Endodermal cell (in vitro differentiated cells): ENCODE measurements around the gene KRT14. TPM values are rescaled to one million over a fixed set of nuclear protein-coding genes. Genes with fewer than 3 reads are reported as not detected.
"Not testable (repeated sequence)": the region's sequence is repeated elsewhere in the genome, so short reads cannot be mapped to it uniquely, and the experiment has no call there.

Experiments
- DNase-seq: peaks from one replicate; pipeline ENCODE4 v3.0.0-alpha.2; 2017
- H3K27ac ChIP-seq: 2 replicates; pipeline ENCODE4 v1.5.1; 2013; ENCODE audit warnings: mild to moderate bottlenecking, low read depth, low read length, moderate library complexity
- H3K27me3 ChIP-seq: 2 replicates; pipeline ENCODE4 v1.6.1; 2013; ENCODE audit warnings: mild to moderate bottlenecking, low read length, moderate library complexity; ENCODE audit not compliant: insufficient read depth, control insufficient read depth, poor library complexity, severe bottlenecking
- H3K36me3 ChIP-seq: 2 replicates; pipeline ENCODE4 v1.7.0; 2013; ENCODE audit warnings: mild to moderate bottlenecking, low read length, moderate library complexity; ENCODE audit not compliant: control insufficient read depth, insufficient read depth
- H3K4me1 ChIP-seq: one replicate; pipeline ENCODE4 v1.7.0; 2013; ENCODE audit warnings: low read length; ENCODE audit not compliant: control insufficient read depth, insufficient read depth
- H3K4me3 ChIP-seq: 2 replicates; pipeline ENCODE4 v1.5.1; 2013; ENCODE audit warnings: mild to moderate bottlenecking, low read length, moderate library complexity
- H3K9ac ChIP-seq: 2 replicates; pipeline ENCODE4 v1.6.1; 2013; ENCODE audit warnings: mild to moderate bottlenecking, low read length, moderate library complexity; ENCODE audit not compliant: poor library complexity, severe bottlenecking; ENCODE audit errors: extremely low read depth
- H3K9me3 ChIP-seq: 2 replicates; pipeline ENCODE4 v1.6.1; 2013; ENCODE audit warnings: mild to moderate bottlenecking, low read length, moderate library complexity; ENCODE audit not compliant: control insufficient read depth
- H3K27ac Mint-ChIP-seq: 2 replicates; pipeline ENCODE4 v1.8.0; 2020; ENCODE audit warnings: mixed read lengths
- H3K27me3 Mint-ChIP-seq: 2 replicates; pipeline ENCODE4 v1.8.0; 2021; ENCODE audit warnings: mild to moderate bottlenecking, mixed read lengths; ENCODE audit not compliant: insufficient read depth
- H3K36me3 Mint-ChIP-seq: 2 replicates; pipeline ENCODE4 v1.8.0; 2020; ENCODE audit warnings: low read depth, mixed read lengths
- H3K4me1 Mint-ChIP-seq: 2 replicates; pipeline ENCODE4 v1.8.0; 2020; ENCODE audit warnings: mixed read lengths
- H3K4me3 Mint-ChIP-seq: 2 replicates; pipeline ENCODE4 v1.8.0; 2020; ENCODE audit warnings: mild to moderate bottlenecking, moderate library complexity, mixed read lengths
- H3K9me3 Mint-ChIP-seq: 2 replicates; pipeline ENCODE4 v1.8.0; 2020; ENCODE audit warnings: mild to moderate bottlenecking, mixed read lengths
- CTCF ChIP-seq: fragments of 200-600 bp; sonication (generic); conservative IDR thresholded peaks from 2 replicates; pipeline ENCODE4 v1.5.0; 2021; ENCODE audit warnings: antibody characterized with exemption, mild to moderate bottlenecking
- WGBS, 2 experiments: methylation state at CpG; one replicate each; pipeline versions ENCODE4 v1.1.5 to v1.1.7; 2013; ENCODE audit warnings: missing lambda C conversion rate in 2 of 2, mixed read lengths in 1 of 2; ENCODE audit not compliant: insufficient coverage in 1 of 2, insufficient read length in 1 of 2; 5-methylcytosine and 5-hydroxymethylcytosine counted together
- total RNA-seq, 2 donors: library from RNA; stranded (reverse); fragmentation: NEBNext Ultra II Directional in 1 of 2; extraction: Animal tissue kit (Norgen Biotek cat#: 25700) in 1 of 2; gene quantifications; 2 replicates in 1 of 2; 3 replicates in 1 of 2; pipeline ENCODE4 v1.2.1, GENCODE V29; 2021

KRT14 gene
- total RNA-seq, 2 donors from 2014 or later: not detected

GRCh38 chr17:41617136-41617535, 30.4 kb upstream of the KRT14 start:
- Histone ChIP-seq H3K4me3 (no peak overlapping the region), H3K27me3 (no peaks in the 10 kb centered on the region), H3K36me3 (no peaks in the 10 kb centered on the region), H3K9ac (no peak overlapping the region), H3K4me1 (no peaks in the 10 kb centered on the region), H3K27ac (no peak overlapping the region), H3K9me3 (no peaks in the 10 kb centered on the region)
- H3K9me3 Mint-ChIP-seq: no peaks in the 10 kb centered on the region
- H3K36me3 Mint-ChIP-seq: no peaks in the 10 kb centered on the region
- TF ChIP-seq CTCF: no peak
- peaks cover 1% of the 10 kb centered on the region for H3K27me3 Mint-ChIP-seq
- no peak overlapping the region for H3K27ac Mint-ChIP-seq
- H3K4me1 Mint-ChIP-seq: no peaks in the 10 kb centered on the region
- 88% methylated on average over 3 of the region's 3 CpGs; no CpG with 5 or more reads in 1 of the 2 experiments for WGBS, 2 experiments
- no peak for DNase-seq
- H3K4me3 Mint-ChIP-seq: no peak overlapping the region

GRCh38 chr17:41616486-41616885, 29.8 kb upstream of the KRT14 start:
- H3K27me3 Mint-ChIP-seq, H3K4me1 ChIP-seq, H3K9ac ChIP-seq, H3K4me1 Mint-ChIP-seq, H3K27ac Mint-ChIP-seq, H3K9me3 ChIP-seq, H3K9me3 Mint-ChIP-seq, H3K27ac ChIP-seq, H3K27me3 ChIP-seq, H3K4me3 ChIP-seq, H3K36me3 ChIP-seq, H3K36me3 Mint-ChIP-seq, H3K4me3 Mint-ChIP-seq: not testable (repeated sequence)
- peak; percentile 74 for DNase-seq
- 67 to 88% methylated on average over 1 to 4 of the region's 4 CpGs for WGBS, 2 experiments

GRCh38 chr17:41615454-41615853, 28.8 kb upstream of the KRT14 start:
- Histone ChIP-seq H3K4me1 (no peaks in the 10 kb centered on the region), H3K4me3 (no peak overlapping the region), H3K9ac (no peak overlapping the region), H3K27ac (no peak overlapping the region), H3K9me3 (no peaks in the 10 kb centered on the region), H3K27me3 (no peaks in the 10 kb centered on the region), H3K36me3 (no peaks in the 10 kb centered on the region)
- WGBS, 2 experiments: 58 to 63% methylated on average over 3 to 7 of the region's 7 CpGs
- no peak for TF ChIP-seq CTCF
- peaks cover 2% of the 10 kb centered on the region for H3K27me3 Mint-ChIP-seq
- peak; percentile 92 for DNase-seq
- no peaks in the 10 kb centered on the region for H3K4me1 Mint-ChIP-seq
- no peaks in the 10 kb centered on the region for H3K36me3 Mint-ChIP-seq
- H3K27ac Mint-ChIP-seq: no peak overlapping the region
- H3K9me3 Mint-ChIP-seq: no peaks in the 10 kb centered on the region
- H3K4me3 Mint-ChIP-seq: no peak overlapping the region

- not testable (repeated sequence) for H3K4me3 ChIP-seq, H3K9me3 ChIP-seq, H3K9me3 Mint-ChIP-seq, H3K36me3 Mint-ChIP-seq, H3K27ac Mint-ChIP-seq, H3K27me3 Mint-ChIP-seq, H3K27me3 ChIP-seq, H3K4me3 Mint-ChIP-seq, H3K4me1 Mint-ChIP-seq, H3K4me1 ChIP-seq, H3K36me3 ChIP-seq, H3K27ac ChIP-seq, H3K9ac ChIP-seq
- DNase-seq: peak; percentile 55
- 68 to 81% methylated on average over 4 to 9 of the region's 9 CpGs for WGBS, 2 experiments
These were observed 28.1 kb upstream of the KRT14 start for GRCh38 chr17:41614767-41615166.
